Right lobe of liver (tissue), 6 donors: ENCODE data around the gene ALPK3. TPM values are rescaled to one million over a fixed set of nuclear protein-coding genes. Genes with fewer than 3 reads are reported as not detected.

ENCODE experiments used
- ATAC-seq, 4 donors: fragments of 200-7000 bp; cut with Tn5 transposase; one replicate each; pipeline ENCODE4 v1.9.1; 2020; ENCODE audit warnings: mild to moderate bottlenecking in 4 of 4, moderate library complexity in 4 of 4
- DNase-seq, 3 donors: peaks; one replicate each; pipeline ENCODE4 v3.0.0-alpha.2; 2020
- H3K27ac ChIP-seq, 3 donors: fragments of 200-600 bp; one replicate each; pipeline ENCODE4 v1.8.0; 2022
- H3K27me3 ChIP-seq, 2 donors: fragments of 200-600 bp; one replicate each; pipeline ENCODE4 v1.8.0; 2022
- H3K36me3 ChIP-seq, 4 donors: fragments of 200-600 bp; sonication (generic) in 1 of 4; one replicate each; pipeline versions ENCODE4 v1.5.1 to v1.8.0; 2017 to 2022; ENCODE audit warnings: control low read depth in 1 of 4
- H3K4me1 ChIP-seq, 4 donors: fragments of 200-600 bp; sonication (generic) in 1 of 4; one replicate each; pipeline versions ENCODE4 v1.5.1 to v1.8.0; 2017 to 2022; ENCODE audit warnings: control low read depth in 1 of 4
- H3K4me3 ChIP-seq, 3 donors: fragments of 200-600 bp; one replicate each; pipeline ENCODE4 v1.8.0; 2022
- H3K9me3 ChIP-seq, 4 donors: fragments of 200-600 bp; sonication (generic) in 1 of 4; one replicate each; pipeline versions ENCODE4 v1.5.1 to v1.8.0; 2017 to 2022; ENCODE audit warnings: control low read depth in 1 of 4
- CTCF ChIP-seq, 4 donors: fragments of 200-600 bp in 3 of 4; fragments of 450-650 bp in 1 of 4; IDR thresholded peaks; one replicate each; pipeline versions ENCODE4 v1.5.1 to v1.8.0; 2016 to 2022; ENCODE audit warnings: antibody characterized with exemption in 4 of 4, mild to moderate bottlenecking in 2 of 4
- POLR2A ChIP-seq: fragments of 450-650 bp; IDR thresholded peaks from one replicate; pipeline ENCODE4 v1.6.1; 2017; ENCODE audit warnings: antibody characterized with exemption, mild to moderate bottlenecking
- WGBS: methylation state at CpG from one replicate; pipeline ENCODE4 v1.1.6; 2018; ENCODE audit warnings: low coverage, low lambda C conversion rate; ENCODE audit not compliant: insufficient coverage; ENCODE audit errors: missing lambda C conversion rate; 5-methylcytosine and 5-hydroxymethylcytosine counted together
- intact Hi-C, 2 donors: fragments of 100-400 bp; cut with DNase I; formaldehyde crosslinking; loops; one replicate each; pipeline versions ENCODE4 v1.11.2 to v1.14.1; 2022
- total RNA-seq, 6 experiments: library from RNA; depleted of rRNA in 2 of 6; stranded (reverse); fragments of >200 nt in 2 of 6; fragmentation: NEBNext Ultra II Directional in 3 of 6; extraction: Animal tissue kit (Norgen Biotek cat#: 25700) in 3 of 6; gene quantifications; one replicate each; pipeline versions ENCODE4 v1.1.0 to v1.2.4, GENCODE V29; 2016 to 2023
- donor health status: DM: no; HTN: yes; CAD: no.
- donor health status: DM: no; HTN: no; CAD: no.
- donor health status: DM: no; HTN: no; CAD: no.
- donor health status: DM: no; HTN: yes; CAD: no.
- donor health status: DM: no; HTN: yes; CAD: no.

Gene ALPK3
- total RNA-seq, 6 experiments from 2014 or later, result 1.3 to 12.5 (median 5.5) TPM

DNA sequence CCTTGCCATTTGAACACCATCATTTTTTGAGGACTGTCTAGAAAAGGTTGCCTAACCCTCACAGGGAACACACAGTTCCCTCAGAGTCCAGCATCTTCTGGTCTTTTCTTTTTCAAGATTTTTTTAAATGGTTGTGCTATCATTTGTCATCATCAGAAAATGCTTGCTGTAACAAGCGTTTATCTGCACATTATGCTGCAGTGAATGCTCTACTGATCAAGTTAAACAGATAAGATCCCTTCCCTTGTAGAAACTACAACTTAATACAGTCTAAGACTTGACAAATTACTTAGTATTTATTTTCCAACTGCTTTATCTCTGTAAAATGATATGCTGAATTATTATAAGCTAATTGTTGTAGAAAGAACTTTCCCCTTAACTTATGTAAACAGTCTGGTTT, 11.9 kb upstream of the ALPK3 start:
- no peaks in the 10 kb centered on the region for H3K27me3 ChIP-seq
- intact Hi-C loops, result no loop called here
- WGBS, result 69% methylated on average over 1 of the region's 1 CpG
- peaks cover 0 to 30% (median 11%) of the 10 kb centered on the region in 4 donors for H3K36me3 ChIP-seq
- no peak overlapping the region for H3K4me3 ChIP-seq
- no peaks in the 10 kb centered on the region for H3K9me3 ChIP-seq
- no peak for TF ChIP-seq POLR2A
- no peak for TF ChIP-seq CTCF (IDR thresholded peaks at IDR 0.05)
- DNase-seq, result no peak
- peaks cover 0 to 18% (median 7%) of the 10 kb centered on the region in 4 donors for H3K4me1 ChIP-seq
- no peak for ATAC-seq
- H3K27ac ChIP-seq, result no peak overlapping the region

DNA sequence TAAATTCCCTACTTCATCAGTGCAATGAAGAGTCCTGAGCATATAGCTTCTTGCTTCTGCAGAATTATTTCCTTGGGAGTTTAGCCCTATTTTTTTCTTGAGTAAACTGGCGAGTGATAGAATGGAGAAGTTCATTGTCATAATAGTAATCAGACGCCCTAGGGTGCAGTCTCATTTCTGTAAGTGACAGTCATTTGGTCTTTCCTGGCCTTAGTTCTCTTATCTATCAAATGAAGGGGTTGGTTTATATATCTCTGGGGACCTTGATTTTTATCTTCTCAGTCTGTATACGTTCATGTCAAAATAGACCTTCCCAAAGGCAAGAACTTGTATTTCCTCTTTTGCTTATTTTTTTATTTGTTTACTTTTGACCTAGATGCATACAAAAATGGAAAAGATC, 9.9 kb upstream of the ALPK3 start:
- Histone ChIP-seq H3K4me3 (no peak overlapping the region), H3K4me1 (peaks cover 0 to 6% (median 0%) of the 10 kb centered on the region in 4 donors), H3K36me3 (peaks cover 0 to 16% (median 3%) of the 10 kb centered on the region in 4 donors), H3K27ac (no peak overlapping the region), H3K27me3 (no peaks in the 10 kb centered on the region), H3K9me3 (no peaks in the 10 kb centered on the region)
- TF ChIP-seq CTCF (IDR thresholded peaks at IDR 0.05) (no peak), POLR2A (no peak)
- intact Hi-C loops, result no loop called here
- ATAC-seq (no peak), DNase-seq (no peak)
- 62% methylated on average over 3 of the region's 3 CpGs for WGBS

GRCh38 chr15:84810073-84810840, 6.9 kb upstream of the ALPK3 start:
- H3K9me3 ChIP-seq, result no peaks in the 10 kb centered on the region
- no peaks in the 10 kb centered on the region for H3K27me3 ChIP-seq
- WGBS, result 89% methylated on average over 6 of the region's 7 CpGs
- peak in 1 of 4 donors; percentile 18 for ATAC-seq
- no peak overlapping the region for H3K4me3 ChIP-seq
- H3K4me1 ChIP-seq, result no peaks in the 10 kb centered on the region
- intact Hi-C loops, result no loop called here
- no peak for DNase-seq
- no peak for TF ChIP-seq CTCF (IDR thresholded peaks at IDR 0.05)
- no peak for TF ChIP-seq POLR2A
- no peak overlapping the region for H3K27ac ChIP-seq
- no peaks in the 10 kb centered on the region for H3K36me3 ChIP-seq

DNA sequence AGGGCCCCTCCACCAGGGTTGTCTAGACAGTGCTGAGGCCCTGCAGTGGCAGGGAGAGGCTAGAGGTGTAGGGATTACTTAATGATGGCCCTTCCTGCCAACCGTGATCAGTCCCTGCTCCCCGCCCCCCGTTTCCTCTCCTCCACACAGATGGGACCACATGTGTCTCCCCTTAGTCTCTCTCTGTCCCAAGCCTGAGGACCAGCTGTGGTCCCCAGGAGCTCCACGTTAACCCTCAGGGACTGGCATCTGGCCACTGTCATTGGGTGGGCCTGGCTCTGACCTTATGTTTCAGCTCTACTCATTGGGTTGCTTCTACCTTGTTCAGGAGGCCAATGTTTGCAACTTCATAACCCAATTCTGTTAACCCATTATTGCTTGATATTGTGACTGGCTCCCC, 6.0 kb upstream of the ALPK3 start:
- TF ChIP-seq CTCF (IDR thresholded peaks at IDR 0.05) (no peak), POLR2A (no peak)
- H3K27me3 ChIP-seq, result no peaks in the 10 kb centered on the region
- intact Hi-C loops, result no loop called here
- no peak overlapping the region for H3K27ac ChIP-seq
- H3K4me1 ChIP-seq, result peaks cover 0 to 4% (median 0%) of the 10 kb centered on the region in 4 donors
- peak in 1 of 4 donors; percentile 33 for ATAC-seq
- no CpG with 5 or more reads among the region's 4 CpGs for WGBS
- no peaks in the 10 kb centered on the region for H3K36me3 ChIP-seq
- no peak for DNase-seq
- H3K9me3 ChIP-seq, result no peaks in the 10 kb centered on the region
- H3K4me3 ChIP-seq, result no peak overlapping the region
